ENCODE results near the gene STAT1. TPM values are rescaled to one million over a fixed set of nuclear protein-coding genes. Genes with fewer than 3 reads are reported as not detected.

The STAT1 gene
- polyA plus RNA-seq, 1 experiment: 166 TPM

- DNase-seq (ENCODE audit: low read depth): no peak
- ChIA-PET CTCF (interaction anchor here (0.5 to 8.4 kb wide), 16 partner anchors 8 to 1141 kb away, joined by 3 to 160 read pairs (median 8); partner anchors contain the start of genes STAT4 and TMEFF2), POLR2A (interaction anchor here (0.6 to 1.3 kb wide), 2 partner anchors 102 to 571 kb away, joined by 3 to 5 read pairs; no protein-coding TSS in a partner anchor)
- TF ChIP-seq, protein P1, sequence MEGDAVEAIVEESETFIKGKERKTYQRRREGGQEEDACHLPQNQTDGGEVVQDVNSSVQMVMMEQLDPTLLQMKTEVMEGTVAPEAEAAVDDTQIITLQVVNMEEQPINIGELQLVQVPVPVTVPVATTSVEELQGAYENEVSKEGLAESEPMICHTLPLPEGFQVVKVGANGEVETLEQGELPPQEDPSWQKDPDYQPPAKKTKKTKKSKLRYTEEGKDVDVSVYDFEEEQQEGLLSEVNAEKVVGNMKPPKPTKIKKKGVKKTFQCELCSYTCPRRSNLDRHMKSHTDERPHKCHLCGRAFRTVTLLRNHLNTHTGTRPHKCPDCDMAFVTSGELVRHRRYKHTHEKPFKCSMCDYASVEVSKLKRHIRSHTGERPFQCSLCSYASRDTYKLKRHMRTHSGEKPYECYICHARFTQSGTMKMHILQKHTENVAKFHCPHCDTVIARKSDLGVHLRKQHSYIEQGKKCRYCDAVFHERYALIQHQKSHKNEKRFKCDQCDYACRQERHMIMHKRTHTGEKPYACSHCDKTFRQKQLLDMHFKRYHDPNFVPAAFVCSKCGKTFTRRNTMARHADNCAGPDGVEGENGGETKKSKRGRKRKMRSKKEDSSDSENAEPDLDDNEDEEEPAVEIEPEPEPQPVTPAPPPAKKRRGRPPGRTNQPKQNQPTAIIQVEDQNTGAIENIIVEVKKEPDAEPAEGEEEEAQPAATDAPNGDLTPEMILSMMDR (IDR thresholded peaks at IDR 0.05; ENCODE audit: insufficient read depth, low read depth, low read length): no peak
- no peak overlapping the region for H3K4me3 ChIP-seq (ENCODE audit: low read depth, low read length)
- no peaks in the 10 kb centered on the region for H3K27me3 ChIP-seq (ENCODE audit: control insufficient read depth, insufficient read depth, low read length)
- H3K36me3 ChIP-seq (ENCODE audit: control insufficient read depth, insufficient read depth, low read length): no peaks in the 10 kb centered on the region
Measured at GRCh38 chr2:191053256-191053655, 39.3 kb upstream of the STAT1 start.

DNA sequence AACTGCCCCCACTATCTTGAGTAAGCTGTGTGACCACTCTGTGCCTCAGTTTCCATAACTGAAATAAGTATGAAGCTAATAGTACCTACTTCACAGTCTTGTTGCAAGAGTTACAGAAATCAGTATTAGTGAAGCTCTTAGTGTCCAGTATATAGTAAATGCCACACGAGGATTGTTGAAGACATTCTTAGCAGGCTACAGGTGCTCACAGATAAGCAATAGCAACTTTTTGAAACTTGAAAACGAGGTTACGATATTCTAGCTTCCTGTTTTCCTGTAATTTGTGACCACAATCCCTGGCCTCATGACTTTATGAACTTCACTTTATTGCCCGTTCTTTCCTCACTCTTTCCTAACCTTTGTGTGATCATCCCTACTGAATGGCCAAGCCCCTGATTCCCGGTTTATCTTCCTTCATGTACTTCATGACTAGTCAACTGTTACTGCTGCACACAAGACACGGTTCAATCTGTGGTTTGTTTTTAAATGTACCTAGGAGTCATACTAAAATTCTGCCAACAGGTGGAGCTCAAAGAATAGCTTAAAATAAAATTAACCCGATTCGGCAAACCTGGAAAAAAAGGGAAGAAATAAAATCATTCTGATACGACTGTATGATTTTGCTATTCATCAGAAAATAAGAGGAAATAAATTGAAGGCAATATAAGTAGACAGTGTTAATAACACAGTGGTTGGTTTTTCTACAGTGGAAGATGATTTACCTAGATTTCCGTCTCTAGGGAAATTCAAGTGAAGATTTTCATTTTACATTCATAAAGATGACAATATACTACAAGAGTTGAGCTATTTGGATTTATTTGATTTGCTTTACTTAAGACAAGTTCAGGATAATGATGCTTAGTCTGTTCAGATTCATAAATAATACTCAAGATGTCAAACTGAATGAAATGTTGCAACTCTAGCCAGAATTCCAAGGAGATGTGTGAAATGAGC, 38.1 kb upstream of the STAT1 start:
- Histone ChIP-seq H3K4me3 (ENCODE audit: low read depth, low read length) (no peak overlapping the region), H3K36me3 (ENCODE audit: control insufficient read depth, insufficient read depth, low read length) (no peaks in the 10 kb centered on the region), H3K27me3 (ENCODE audit: control insufficient read depth, insufficient read depth, low read length) (no peaks in the 10 kb centered on the region)
- TF ChIP-seq, protein P1 (IDR thresholded peaks at IDR 0.05; ENCODE audit: insufficient read depth, low read depth, low read length): peak; percentile 55
- ChIA-PET POLR2A (interaction anchor here (0.6 to 1.3 kb wide), 3 partner anchors 39 to 570 kb away, joined by 3 to 5 read pairs (median 3); no protein-coding TSS in a partner anchor), CTCF (interaction anchor here (0.6 to 8.4 kb wide), 34 partner anchors 10 to 1142 kb away, joined by 3 to 160 read pairs (median 4); partner anchors contain the start of genes STAT4 and TMEFF2)
- DNase-seq (ENCODE audit: low read depth): peak; percentile 26

GRCh38 chr2:191051177-191051576, 37.2 kb upstream of the STAT1 start:
- TF ChIP-seq, protein P1 (IDR thresholded peaks at IDR 0.05; ENCODE audit: insufficient read depth, low read depth, low read length): no peak
- no peak overlapping the region for H3K4me3 ChIP-seq (ENCODE audit: low read depth, low read length)
- no peak for DNase-seq (ENCODE audit: low read depth)
- ChIA-PET POLR2A (interaction anchor here (0.6 kb wide), 1 partner anchor 38 kb away, joined by 3 read pairs; no protein-coding TSS in a partner anchor), CTCF (interaction anchor here (0.9 to 8.4 kb wide), 17 partner anchors 9 to 471 kb away, joined by 3 to 160 read pairs (median 8); partner anchors contain the start of gene STAT4)
- no peaks in the 10 kb centered on the region for H3K36me3 ChIP-seq (ENCODE audit: control insufficient read depth, insufficient read depth, low read length)
- H3K27me3 ChIP-seq (ENCODE audit: control insufficient read depth, insufficient read depth, low read length): no peaks in the 10 kb centered on the region

GRCh38 chr2:191050640-191050987, 36.6 kb upstream of the STAT1 start:
- TF ChIP-seq, protein P1 (IDR thresholded peaks at IDR 0.05; ENCODE audit: insufficient read depth, low read depth, low read length): no peak
- ChIA-PET POLR2A (interaction anchor here (0.6 to 1.0 kb wide), 6 partner anchors 9 to 189 kb away, joined by 4 to 7 read pairs (median 5); no protein-coding TSS in a partner anchor), CTCF (interaction anchor here (0.6 to 8.4 kb wide), 13 partner anchors 9 to 471 kb away, joined by 3 to 160 read pairs (median 8); partner anchors contain the start of gene STAT4)
- no peaks in the 10 kb centered on the region for H3K27me3 ChIP-seq (ENCODE audit: control insufficient read depth, insufficient read depth, low read length)
- no peaks in the 10 kb centered on the region for H3K36me3 ChIP-seq (ENCODE audit: control insufficient read depth, insufficient read depth, low read length)
- no peak overlapping the region for H3K4me3 ChIP-seq (ENCODE audit: low read depth, low read length)
- DNase-seq (ENCODE audit: low read depth): no peak
